HUES6 (cell line): ENCODE measurements around the gene STUB1.
A peak's percentile ranks its signal among the peaks of the same experiment; 100 is the strongest.

ENCODE experiments used
- H3K27ac ChIP-seq: 2 replicates; pipeline ENCODE4 v1.7.0; 2013; ENCODE audit warnings: low read depth, mild to moderate bottlenecking, low read length, inconsistent platforms
- H3K27me3 ChIP-seq: 2 replicates; pipeline ENCODE4 v1.6.1; 2013; ENCODE audit warnings: low read length; ENCODE audit not compliant: control insufficient read depth, insufficient read depth
- H3K36me3 ChIP-seq: 2 replicates; pipeline ENCODE4 v1.6.1; 2013; ENCODE audit warnings: low read length; ENCODE audit not compliant: control insufficient read depth, insufficient read depth
- H3K4me1 ChIP-seq: 2 replicates; pipeline ENCODE4 v1.6.1; 2013; ENCODE audit warnings: low read length; ENCODE audit not compliant: control insufficient read depth, insufficient read depth
- H3K4me3 ChIP-seq: 2 replicates; pipeline ENCODE4 v1.5.1; 2013; ENCODE audit warnings: low read depth, low read length
- H3K9ac ChIP-seq: one replicate; pipeline ENCODE4 v1.6.1; 2013; ENCODE audit warnings: mild to moderate bottlenecking, low read length
- H3K9me3 ChIP-seq: 2 replicates; pipeline ENCODE4 v1.6.1; 2013; ENCODE audit warnings: low read depth, low read length; ENCODE audit not compliant: control insufficient read depth, insufficient read depth

STUB1 gene

DNA sequence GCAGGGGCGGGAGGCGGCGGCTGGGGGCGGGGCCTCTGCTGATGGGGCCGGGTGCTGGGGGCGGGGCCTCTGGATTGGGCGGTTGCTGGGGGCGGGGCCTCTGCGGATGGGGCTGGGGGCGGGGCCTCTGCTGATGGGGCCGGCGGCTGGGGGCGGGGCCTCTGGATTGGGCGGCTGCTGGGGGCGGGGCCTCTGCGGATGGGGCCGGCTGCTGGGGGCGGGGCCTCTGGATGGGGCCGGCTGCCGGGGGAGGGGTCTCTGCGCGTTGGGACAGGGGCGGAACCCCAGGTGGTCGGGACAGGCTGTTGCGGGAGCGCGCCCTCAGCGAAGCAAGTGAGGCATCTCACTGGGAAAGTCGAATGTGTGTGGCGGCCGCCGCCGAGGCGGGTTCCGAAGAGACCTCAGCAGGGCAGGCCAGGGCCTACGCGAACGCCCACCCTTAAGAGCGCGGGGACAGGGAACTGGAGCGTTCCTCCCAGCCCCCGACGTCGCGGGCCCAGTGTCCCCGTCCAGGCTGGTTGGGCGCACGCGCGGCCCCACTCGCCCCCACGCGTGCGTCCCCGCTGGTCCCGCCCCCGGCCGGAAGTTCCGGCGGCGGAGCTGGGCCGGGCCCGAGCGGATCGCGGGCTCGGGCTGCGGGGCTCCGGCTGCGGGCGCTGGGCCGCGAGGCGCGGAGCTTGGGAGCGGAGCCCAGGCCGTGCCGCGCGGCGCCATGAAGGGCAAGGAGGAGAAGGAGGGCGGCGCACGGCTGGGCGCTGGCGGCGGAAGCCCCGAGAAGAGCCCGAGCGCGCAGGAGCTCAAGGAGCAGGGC, at the start of gene STUB1:
STUB1 (plus strand) TSS at position 597 of the 811 bp plus-strand sequence; CDS start at position 713, 116 bp downstream.
- H3K4me3 ChIP-seq: peak within 1 kb of the TSS; percentile 86
- peak within 1 kb of the TSS; percentile 86 for H3K9ac ChIP-seq
- peaks cover 22% of the 10 kb centered on the region for H3K36me3 ChIP-seq
- H3K27ac ChIP-seq: no peak within 1 kb of the TSS; the same call in 1 of the 2 replicates
- peaks cover 40% of the 10 kb centered on the region for H3K4me1 ChIP-seq
- H3K9me3 ChIP-seq: no peaks in the 10 kb centered on the region
- H3K27me3 ChIP-seq: no peaks in the 10 kb centered on the region

DNA sequence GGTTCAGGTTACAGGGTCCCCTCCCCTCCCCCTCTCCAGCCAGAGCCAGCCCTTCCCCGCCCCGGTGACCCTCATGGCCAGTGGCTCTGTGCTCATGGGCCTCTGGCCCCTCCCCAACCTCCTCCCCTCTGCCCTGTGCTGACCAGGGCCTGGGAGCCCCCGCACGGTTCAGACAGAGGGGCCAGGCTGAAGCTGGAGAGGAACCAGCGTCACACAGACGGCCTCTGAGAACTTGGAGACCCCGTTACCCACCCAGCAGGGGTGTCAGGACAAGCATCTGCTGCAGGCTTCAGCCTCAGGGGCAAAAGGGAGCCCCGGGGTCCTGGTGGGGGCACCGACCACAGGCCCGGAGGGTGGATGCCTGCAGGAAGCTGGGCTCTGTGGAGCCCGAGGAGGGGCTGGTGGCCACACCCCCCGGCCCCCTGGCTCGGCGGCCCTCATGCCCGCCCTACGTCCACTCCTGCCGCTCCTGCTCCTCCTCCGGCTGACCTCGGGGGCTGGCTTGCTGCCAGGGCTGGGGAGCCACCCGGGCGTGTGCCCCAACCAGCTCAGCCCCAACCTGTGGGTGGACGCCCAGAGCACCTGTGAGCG, 49.3 kb upstream of the STUB1 start, which contains the start of gene WFIKKN1:
WFIKKN1 (plus strand) TSS at position 171 of the 591 bp plus-strand sequence; CDS start at position 440, 269 bp downstream.
- Histone ChIP-seq H3K27me3 (no peaks in the 10 kb centered on the region), H3K9me3 (no peaks in the 10 kb centered on the region), H3K36me3 (peaks cover 27% of the 10 kb centered on the region), H3K4me1 (peaks cover 35% of the 10 kb centered on the region), H3K4me3 (peak within 1 kb of the TSS; percentile 52), H3K9ac (peak within 1 kb of the TSS; percentile 54), H3K27ac (peak within 1 kb of the TSS; percentile 72)

DNA sequence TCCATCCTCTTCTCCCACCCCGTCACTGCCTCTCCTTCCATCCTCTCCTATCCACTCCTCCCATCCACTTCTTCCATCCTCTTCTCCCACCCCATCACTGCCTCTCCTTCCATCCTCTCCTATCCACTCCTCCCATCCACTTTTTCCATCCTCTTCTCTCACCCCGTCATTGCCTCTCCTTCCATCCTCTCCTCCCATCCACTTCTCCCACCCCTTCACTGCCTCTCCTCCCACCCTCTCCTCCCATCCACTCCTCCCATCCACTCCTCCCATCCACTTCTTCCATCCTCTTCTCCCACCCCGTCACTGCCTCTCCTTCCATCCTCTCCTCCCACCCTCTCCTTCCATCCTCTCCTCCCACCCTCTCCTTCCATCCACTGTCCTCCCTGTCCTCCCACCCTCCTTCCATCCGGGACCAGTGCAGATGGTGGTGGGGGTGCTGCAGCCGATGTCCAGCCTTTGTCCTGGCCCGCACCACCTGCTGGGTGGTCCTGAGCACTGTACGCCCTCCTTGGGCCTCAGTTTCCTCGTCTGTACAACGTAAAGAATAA, 48.3 kb upstream of the STUB1 start:
- Histone ChIP-seq H3K9ac (no peak overlapping the region), H3K27me3 (no peaks in the 10 kb centered on the region), H3K4me3 (no peak overlapping the region), H3K4me1 (peaks cover 33% of the 10 kb centered on the region), H3K27ac (no peak overlapping the region), H3K36me3 (peaks cover 24% of the 10 kb centered on the region), H3K9me3 (no peaks in the 10 kb centered on the region)

DNA sequence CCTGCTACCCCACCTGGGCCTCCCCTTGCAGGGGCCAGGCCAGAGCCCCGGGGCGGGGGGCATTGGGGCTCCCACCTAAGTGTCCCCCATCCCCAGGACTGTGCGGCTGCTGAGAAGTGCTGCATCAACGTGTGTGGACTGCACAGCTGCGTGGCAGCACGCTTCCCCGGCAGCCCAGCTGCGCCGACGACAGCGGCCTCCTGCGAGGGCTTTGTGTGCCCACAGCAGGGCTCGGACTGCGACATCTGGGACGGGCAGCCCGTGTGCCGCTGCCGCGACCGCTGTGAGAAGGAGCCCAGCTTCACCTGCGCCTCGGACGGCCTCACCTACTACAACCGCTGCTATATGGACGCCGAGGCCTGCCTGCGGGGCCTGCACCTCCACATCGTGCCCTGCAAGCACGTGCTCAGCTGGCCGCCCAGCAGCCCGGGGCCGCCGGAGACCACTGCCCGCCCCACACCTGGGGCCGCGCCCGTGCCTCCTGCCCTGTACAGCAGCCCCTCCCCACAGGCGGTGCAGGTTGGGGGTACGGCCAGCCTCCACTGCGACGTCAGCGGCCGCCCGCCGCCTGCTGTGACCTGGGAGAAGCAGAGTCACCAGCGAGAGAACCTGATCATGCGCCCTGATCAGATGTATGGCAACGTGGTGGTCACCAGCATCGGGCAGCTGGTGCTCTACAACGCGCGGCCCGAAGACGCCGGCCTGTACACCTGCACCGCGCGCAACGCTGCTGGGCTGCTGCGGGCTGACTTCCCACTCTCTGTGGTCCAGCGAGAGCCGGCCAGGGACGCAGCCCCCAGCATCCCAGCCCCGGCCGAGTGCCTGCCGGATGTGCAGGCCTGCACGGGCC, 47.5 kb upstream of the STUB1 start:
- no peak overlapping the region for H3K27ac ChIP-seq
- H3K9ac ChIP-seq: no peak overlapping the region
- H3K4me1 ChIP-seq: peaks cover 34% of the 10 kb centered on the region
- no peaks in the 10 kb centered on the region for H3K27me3 ChIP-seq
- H3K4me3 ChIP-seq: no peak overlapping the region
- no peaks in the 10 kb centered on the region for H3K9me3 ChIP-seq
- H3K36me3 ChIP-seq: peaks cover 19% of the 10 kb centered on the region

DNA sequence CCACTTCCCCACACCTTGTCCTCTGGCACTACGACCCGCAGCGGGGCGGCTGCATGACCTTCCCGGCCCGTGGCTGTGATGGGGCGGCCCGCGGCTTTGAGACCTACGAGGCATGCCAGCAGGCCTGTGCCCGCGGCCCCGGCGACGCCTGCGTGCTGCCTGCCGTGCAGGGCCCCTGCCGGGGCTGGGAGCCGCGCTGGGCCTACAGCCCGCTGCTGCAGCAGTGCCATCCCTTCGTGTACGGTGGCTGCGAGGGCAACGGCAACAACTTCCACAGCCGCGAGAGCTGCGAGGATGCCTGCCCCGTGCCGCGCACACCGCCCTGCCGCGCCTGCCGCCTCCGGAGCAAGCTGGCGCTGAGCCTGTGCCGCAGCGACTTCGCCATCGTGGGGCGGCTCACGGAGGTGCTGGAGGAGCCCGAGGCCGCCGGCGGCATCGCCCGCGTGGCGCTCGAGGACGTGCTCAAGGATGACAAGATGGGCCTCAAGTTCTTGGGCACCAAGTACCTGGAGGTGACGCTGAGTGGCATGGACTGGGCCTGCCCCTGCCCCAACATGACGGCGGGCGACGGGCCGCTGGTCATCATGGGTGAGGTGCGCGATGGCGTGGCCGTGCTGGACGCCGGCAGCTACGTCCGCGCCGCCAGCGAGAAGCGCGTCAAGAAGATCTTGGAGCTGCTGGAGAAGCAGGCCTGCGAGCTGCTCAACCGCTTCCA, 46.7 kb upstream of the STUB1 start:
- H3K27me3 ChIP-seq: no peaks in the 10 kb centered on the region
- no peak overlapping the region for H3K27ac ChIP-seq
- H3K36me3 ChIP-seq: peaks cover 14% of the 10 kb centered on the region
- no peak overlapping the region for H3K9ac ChIP-seq
- peaks cover 38% of the 10 kb centered on the region for H3K4me1 ChIP-seq
- no peaks in the 10 kb centered on the region for H3K9me3 ChIP-seq
- H3K4me3 ChIP-seq: no peak overlapping the region

DNA sequence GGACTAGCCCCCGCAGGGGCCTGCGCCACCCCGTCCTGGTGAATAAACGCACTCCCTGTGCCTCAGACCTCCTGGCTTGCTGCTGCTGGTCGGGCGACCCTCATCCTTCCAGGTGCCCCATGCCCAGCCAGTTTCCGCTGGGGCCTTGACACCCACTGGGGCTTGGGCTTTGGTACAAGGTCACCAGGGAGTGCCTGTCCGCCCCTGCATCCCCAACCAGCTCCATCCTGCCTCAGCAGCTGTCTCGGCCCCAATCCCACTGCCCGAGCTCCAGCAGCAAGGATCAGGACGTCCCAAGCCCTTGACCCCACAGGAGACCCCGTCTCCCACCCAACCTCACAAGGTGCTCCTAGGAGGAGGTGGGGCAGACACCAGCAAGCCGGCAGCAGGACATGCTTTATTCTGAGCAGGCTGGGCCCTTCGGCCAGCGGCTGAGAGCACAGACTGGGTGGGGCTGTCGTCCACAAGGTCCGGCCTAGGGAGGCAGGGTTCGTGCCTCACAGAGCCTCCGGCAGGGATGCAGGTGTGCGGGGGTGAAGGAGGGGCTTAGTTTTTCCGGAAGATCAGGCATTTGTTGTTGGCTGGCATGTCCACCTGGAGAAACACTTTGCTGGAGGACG, 46.0 kb upstream of the STUB1 start:
- Histone ChIP-seq H3K36me3 (peaks cover 14% of the 10 kb centered on the region), H3K9me3 (no peaks in the 10 kb centered on the region), H3K27me3 (no peaks in the 10 kb centered on the region), H3K4me3 (no peak overlapping the region), H3K9ac (no peak overlapping the region), H3K27ac (no peak overlapping the region), H3K4me1 (peaks cover 40% of the 10 kb centered on the region)

DNA sequence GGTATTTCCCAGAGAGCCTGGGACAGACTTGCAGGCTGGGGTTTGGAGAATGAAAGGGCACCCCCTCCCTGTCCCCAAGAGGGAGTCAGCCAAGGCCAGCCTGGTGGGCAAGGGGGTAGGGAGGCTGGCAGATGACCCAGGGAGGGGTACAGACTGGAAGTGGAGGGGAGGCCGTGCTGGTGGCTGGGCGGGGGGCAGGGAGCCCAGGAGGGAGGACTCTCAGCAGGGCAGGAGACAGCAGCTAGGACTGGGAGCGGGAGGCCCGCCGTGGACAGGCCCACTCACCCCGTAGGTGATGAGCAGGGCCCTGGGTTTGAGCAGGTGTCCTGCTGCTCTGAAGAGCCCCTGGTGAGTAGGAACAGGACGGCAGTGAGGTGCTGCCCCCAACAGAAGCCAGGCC, 45.2 kb upstream of the STUB1 start:
- Histone ChIP-seq H3K9ac (no peak overlapping the region), H3K4me3 (peak overlapping the region; percentile 68), H3K9me3 (no peaks in the 10 kb centered on the region), H3K4me1 (peaks cover 33% of the 10 kb centered on the region), H3K36me3 (peaks cover 14% of the 10 kb centered on the region), H3K27me3 (no peaks in the 10 kb centered on the region), H3K27ac (no peak overlapping the region)

DNA sequence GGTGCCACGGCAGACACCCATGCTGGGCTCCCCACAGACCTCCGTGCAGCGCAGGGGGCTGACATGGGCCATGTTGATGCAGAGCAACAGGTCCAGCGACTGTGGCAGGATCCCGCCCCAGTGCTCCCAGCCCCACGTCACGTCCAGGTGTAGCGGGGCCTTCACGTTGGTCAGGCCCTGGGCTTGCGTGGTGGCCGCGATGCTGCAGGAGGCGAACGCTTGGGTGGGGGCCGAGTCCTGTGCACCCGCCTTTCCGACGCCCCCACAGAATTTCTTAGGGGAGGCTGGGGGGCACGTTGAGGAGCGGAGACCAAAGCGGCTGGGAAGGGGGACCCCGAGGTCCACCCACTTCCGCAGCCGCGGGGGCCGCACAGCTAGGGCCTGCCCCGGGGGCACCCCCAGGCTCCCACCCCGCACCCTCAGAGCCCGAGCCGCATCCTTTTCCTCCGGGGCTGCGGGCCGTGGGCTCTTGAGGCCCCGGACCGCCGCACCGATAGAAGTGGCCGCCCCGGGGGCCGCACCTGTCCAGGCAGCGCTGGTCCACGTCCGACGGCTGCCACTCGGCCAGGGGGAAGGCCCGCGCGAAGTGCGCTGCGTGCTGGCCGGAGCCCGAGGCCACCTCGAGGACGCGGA, 44.5 kb upstream of the STUB1 start:
- no peaks in the 10 kb centered on the region for H3K9me3 ChIP-seq
- peak overlapping the region; percentile 68 for H3K4me3 ChIP-seq
- no peaks in the 10 kb centered on the region for H3K27me3 ChIP-seq
- H3K9ac ChIP-seq: peak overlapping the region; percentile 56
- peaks cover 14% of the 10 kb centered on the region for H3K36me3 ChIP-seq
- H3K4me1 ChIP-seq: peaks cover 26% of the 10 kb centered on the region
- no peak overlapping the region for H3K27ac ChIP-seq

DNA sequence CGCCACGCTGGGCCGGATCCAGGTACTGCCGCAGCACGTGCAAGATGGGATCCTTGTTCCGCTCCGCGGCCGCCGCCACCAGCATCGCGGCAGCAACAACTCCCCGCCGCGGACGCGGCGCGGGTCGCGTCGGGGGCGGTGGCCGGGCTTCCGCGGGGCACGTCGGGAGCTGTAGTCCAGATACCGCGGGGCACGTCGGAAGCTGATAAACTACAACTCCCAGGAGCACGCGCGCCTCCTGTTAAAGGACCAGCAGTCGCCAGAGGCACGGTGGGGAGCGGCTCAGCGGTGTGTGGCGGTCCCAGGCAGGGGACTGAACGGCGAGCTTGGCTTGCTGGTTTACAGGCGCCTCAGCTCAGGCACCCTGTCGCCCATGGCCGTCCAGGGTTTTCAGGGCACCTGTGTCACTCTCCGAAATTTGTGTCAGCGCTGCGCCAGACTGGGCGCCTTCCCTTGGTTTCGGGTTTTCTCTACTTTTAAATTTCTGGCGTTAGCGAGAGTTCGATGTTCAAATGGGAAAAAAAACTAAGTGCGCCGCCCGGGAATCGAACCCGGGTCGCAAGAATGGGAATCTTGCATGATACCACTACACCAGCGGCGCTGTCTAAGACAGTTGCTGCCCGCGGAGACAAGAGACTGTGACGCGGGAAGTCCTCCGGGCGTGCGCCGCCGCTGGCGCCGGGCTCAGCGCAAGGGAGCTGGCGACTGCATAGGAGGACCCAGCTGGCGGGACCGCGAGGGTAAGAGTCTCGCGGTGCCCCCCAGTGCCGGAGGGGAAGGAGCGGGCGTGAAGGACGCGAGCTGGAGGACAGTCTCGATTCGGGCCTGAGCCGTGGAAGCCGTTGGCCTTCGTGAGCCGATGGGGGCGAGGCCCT, 43.8 kb upstream of the STUB1 start, which contains the start of gene METTL26:
METTL26 (minus strand) TSS at position 100 of the 875 bp plus-strand sequence; CDS start at position 85, 15 bp downstream.
- Histone ChIP-seq H3K9ac (peak within 1 kb of the TSS; percentile 66), H3K9me3 (no peaks in the 10 kb centered on the region), H3K36me3 (peaks cover 14% of the 10 kb centered on the region), H3K27ac (no peak within 1 kb of the TSS), H3K4me3 (peak within 1 kb of the TSS; percentile 68), H3K27me3 (no peaks in the 10 kb centered on the region), H3K4me1 (peaks cover 19% of the 10 kb centered on the region)
